T-helper 22 cell (primary cell): ENCODE results near the gene IFI35.
"Not testable (repeated sequence)": the region's sequence is repeated elsewhere in the genome, so short reads cannot be mapped to it uniquely, and the experiment has no call there.

ENCODE experiments used
- DNase-seq: peaks from one replicate; pipeline ENCODE4 v3.0.0-alpha.2; 2020; ENCODE audit warnings: low read depth

IFI35 gene

DNA sequence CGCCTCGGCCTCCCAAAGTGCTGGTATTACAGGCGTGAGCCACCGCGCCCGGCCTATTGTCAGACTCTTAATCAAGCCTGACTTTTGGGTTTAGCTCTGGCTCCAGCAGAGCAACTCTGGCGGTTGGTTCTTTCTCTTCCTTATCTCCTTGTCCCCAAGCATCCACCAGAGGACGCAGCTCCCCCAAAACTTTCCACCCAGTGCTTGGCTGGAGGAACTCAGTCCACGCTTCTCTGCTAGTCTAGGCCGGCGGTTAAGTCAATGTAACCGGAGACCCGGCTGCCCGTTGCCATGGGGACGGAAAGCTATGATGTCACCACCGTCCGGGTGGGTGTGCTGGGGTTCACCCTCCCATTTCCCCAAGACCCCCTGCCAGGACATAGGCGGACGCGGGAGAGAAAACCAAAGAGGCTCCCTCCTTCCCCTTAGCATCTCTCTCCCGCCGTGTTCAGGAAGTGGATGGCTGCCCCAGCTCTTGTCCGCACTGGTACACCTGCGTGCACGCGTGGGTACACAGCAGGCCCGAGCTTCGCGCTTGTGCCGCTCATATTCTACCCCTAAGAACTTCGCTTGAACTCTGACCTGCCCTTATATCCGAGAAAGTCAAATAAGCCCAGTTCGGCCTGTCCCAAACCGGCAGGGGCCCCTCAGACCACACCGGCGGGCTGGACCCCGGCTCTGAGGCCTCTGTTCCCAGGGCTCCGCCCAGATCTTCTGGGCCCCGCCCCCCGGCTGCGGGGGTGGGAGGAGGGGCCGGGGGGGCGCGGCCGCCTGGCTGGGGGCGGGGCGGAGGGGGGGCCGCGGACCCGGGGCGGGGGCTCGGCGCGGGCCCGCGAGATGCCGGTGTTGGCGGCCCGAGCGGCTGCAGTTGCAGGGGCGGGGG lies 18.1 kb downstream of the IFI35 start, which contains the start of gene RND2:
TSS of gene RND2 (plus strand) at position 825 of the 883 bp plus-strand sequence. CDS start 117 bp downstream, outside the sequence.
- peak; percentile 71 for DNase-seq

DNA sequence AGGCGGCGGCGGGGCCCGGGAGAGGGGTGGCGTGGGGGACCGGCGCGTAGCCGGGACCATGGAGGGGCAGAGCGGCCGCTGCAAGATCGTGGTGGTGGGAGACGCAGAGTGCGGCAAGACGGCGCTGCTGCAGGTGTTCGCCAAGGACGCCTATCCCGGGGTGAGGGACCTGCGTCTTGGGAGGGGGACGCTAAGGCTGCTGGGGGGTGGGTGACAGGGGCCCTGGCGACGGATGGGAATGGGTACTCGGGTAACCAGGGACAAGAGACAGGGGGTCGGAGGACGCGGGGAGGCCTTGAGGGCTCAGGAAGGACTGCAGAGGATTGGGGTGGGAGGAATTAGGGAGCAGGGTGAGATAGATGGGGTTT lies 18.7 kb downstream of the IFI35 start:
- DNase-seq = no peak

DNA sequence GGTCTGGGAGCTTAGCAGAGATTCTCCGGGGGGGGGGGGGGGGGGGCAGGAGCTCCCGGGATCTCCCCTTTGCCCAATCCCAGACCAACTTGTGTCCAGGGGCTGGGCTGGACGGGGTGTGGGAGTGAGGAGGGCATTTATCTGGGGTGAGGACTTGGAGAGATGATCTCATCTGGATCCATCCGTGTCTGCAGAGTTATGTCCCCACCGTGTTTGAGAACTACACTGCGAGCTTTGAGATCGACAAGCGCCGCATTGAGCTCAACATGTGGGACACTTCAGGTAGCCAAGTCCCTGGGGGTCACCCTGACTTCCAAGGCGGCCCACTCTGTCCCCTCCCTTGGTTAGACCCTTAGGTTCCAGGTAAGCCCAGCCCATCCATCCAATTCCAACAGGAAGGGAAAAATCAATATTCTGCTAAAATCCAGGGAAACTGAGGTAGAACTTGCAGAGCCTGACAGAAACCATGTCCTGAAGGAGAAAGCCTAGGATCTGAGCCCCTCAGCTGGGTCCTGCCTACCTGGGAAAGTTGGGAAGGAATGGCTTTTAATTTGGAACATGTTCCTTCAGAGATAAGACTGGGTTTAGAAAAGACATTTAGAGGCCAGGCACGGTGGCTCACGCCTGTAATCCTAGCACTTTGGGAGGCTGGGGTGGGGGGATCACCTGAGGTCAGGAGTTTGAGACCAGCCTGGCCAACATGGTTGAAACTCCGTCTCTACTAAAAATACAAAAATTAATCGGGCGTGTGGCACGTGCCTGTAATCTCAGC lies 19.4 kb downstream of the IFI35 start:
- no peak for DNase-seq

DNA sequence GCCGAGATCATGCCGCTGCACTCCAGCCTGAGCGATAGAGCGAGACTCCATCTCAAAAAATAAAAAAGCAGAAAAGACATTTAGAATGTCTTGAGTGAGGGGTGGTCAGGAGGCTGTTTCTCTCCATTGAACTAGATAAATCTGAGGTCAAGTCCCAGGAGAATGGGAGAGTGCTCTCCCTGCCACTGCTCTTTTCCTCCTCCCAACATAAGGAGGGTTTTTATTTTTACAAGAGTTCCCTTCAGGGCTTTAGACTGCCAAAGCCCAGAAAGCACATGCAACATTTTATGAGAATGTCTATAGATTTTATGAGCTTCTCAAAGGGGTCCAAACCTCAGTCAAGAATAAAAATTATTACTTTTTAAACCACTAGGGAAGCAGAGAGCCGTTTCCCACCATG lies 20.0 kb downstream of the IFI35 start:
- DNase-seq = no peak

DNA sequence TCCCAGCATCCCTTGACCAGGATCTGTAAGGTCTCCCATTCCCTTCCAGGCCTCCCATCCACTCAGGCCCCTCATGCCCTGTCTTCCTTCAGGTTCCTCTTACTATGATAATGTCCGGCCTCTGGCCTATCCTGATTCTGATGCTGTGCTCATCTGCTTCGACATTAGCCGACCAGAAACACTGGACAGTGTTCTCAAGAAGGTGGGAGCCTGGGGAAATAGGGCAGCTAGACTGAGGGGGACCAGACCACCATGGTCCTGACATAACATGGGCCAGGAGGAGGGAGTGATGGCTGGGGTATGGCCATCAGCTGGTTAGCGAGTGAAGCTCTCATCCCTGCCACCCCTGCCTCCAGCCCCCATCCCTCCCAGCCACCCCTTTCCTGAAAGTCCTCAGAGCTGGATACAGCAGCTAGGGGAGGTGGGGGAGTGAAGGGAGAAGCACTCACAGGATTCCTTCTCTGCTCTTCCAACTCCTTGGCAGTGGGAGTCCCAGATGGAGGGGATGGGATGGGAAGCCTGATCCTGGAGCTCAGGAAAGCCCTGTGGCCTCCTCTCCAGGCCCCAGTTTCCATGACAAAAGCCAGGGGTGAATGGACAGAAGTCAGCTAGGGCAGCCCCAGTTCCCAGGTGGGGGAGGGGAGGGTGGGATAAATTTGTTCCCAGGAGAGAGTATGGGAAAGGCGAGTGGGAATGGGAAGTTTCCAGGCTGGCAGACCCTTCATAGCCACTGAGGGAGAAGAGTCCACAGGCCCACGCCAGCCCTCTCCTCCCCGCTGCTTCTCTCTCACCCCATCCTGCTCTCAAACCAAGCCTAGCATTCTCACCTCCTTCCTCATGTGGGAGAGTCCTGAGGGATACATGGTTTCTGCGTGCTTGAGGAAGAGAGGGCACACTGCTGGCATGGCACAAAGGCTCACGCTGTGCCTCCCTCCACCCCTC lies 20.8 kb downstream of the IFI35 start:
- no peak for DNase-seq

DNA sequence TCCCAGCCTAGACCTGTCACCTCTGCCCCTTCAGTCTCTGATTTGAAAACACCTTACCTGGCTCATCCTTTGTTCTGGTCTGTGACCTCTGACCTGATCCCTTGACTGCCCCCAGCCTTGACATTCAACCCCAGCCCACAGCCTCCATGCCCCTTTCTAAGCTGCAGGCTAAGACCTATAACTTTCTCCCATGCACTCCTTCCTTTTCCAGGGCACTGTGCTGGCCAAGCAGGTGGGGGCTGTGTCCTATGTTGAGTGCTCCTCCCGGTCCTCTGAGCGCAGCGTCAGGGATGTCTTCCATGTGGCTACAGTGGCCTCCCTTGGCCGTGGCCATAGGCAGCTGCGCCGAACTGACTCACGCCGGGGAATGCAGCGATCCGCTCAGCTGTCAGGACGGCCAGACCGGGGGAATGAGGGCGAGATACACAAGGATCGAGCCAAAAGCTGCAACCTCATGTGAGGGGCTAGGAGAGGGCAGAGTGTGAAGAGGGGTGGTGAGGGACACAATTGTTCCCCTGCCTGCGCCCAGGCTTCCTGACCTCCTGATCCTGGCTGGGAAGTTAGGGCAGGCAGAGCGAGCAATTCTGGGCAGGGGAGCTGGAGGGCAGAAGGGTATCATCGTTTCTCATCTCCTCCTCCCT lies 21.8 kb downstream of the IFI35 start:
- DNase-seq = no peak

DNA sequence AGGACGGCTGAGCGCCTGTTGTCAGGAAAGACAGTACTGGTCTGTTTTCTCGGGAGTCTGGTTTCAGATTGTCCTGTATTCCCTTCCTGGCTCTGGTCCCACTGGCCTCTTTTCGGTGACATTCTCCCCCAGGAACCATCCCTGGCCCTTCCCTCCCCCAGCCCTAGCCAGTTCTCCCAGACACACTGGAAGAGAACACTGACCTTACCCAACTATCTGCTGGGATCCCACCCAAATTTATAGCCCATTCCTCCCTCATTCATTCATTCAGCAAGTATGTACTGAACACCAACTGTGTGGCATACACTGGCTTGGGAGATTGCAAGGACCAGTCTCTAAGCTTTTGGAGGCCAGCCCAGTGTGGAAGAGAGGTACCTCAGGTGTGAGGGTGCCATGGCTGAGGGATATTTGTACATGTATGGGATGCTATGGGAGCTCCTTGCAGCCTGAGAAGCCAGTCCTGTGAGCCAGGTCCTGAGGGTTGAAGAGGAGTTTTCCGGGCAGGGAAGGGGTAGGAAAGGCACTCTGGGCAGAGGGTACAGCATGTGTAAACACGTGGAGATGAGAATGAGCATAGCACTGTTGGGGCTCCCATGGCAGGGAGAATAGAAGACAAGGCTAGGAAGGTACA lies 23.7 kb downstream of the IFI35 start:
- DNase-seq = no peak

DNA sequence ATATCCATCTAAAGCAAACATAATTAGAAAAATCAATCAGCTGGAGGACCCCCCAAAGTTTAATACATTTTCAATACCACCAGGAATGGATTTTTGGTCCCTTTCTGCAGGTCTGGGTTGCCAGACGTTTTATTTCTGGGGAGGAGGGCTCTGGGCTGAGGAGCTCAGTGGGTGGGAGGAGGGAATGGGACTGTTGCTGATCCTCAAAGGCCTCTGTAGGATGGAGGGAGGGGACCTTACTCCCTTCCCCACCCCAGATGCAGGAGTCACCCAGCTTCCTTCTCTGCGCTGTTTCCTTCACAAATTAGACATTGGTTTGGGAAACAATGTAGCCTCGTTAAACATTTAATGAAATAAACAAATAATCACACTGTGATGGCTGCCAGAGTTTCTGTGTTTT lies 25.1 kb downstream of the IFI35 start:
- no peak for DNase-seq

DNA sequence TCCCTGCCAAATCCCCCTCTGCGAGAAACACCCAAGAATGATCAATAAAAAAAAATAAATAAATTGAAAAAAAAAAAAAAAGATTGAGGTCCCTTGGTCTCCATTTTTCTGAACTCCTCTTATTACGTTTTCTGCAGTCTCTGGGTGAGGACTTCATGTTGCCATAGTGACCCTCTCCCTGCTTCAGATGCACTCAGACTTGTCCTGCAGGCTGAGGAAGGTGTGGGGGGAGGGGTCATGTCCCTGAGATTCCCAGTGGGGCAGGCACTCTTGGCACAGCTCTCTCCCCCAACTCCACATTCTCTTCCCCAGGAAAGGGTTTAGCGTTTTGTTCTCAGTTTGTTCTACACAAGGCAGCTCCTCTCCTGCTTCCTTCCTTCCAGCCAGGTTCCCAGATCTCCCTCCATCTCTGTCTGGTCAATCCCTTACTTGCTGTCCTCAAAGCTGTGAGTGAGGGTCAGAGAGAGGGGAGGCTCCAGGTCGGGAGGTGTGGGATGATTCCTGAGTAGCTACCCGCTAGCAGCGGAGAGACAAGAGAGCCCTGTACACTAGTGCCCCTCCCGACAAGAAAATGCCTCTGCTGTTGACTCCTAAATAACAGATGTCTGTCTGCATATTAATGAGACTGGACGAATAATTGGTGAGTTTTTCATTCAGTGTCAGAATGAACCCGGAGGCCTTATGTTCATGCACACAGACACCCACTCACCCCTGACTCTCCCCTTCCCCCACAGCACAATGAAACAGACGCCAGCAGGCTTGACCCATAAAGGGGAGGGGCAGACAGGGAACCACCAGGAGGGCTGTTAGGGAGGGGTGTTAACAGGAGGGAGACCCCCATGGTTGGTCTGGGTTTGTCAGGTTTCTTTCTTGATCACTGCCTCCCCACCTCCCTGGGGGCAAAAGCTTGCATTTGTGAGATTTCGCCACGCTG lies 27.6 kb downstream of the IFI35 start:
- DNase-seq = no peak

DNA sequence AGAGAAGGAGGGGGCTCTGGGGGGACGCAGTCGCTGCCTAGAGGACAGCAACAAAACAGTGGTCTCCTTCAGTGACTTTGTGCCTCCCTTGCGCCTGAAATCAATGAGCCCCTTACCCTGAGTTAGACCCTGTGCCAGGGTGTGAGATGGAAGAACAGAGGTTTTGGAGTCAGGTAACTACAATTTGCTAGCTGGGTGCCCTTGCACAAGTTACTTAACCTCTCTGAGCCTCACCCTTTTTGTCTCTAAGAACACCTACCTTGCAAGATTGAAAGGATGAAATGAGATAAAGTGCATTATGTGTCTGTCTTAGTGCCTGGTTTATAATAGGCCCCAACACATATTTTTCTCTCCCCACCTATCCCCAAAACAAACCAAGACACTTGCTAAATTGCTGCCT lies 28.3 kb downstream of the IFI35 start:
- no peak for DNase-seq

DNA sequence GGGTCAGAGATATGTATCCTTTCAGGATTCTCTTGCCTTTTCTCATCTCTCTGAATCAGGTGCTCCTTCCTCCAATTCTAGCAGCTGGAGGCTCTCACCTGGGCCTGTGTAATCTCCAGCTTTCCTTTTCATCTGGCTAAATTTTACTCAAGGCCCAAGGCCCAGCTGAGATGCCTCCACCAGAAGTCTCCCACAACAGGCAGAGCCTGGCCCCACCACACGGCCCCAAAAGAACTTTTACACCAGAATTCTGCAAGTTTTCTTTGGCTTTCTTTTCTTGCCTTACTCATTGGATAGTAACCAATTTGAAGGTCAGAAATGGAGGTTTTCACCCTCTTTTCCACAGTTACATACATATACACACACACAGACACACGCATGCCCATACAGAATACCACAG lies 33.1 kb downstream of the IFI35 start:
- DNase-seq = no peak

DNA sequence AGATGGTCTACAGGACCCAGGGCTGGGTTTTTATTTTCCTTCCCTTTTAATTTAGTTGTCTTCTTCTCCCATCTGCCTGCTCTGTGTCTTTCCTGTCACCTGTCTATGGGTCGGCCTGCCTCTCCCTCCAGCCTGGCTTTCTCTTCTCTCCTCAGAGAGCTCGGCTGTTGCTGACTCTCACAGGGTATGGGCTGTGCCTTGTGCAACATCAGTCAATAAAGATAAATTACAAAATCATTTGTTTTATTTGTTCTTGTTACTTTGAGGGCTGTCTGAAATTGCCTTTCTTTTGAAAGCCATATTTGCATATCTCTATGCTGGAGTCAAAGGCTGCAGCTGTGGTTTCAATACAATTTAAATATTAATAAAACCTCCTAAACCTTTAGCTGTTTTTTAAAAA lies 34.1 kb downstream of the IFI35 start:
- DNase-seq = no peak

DNA sequence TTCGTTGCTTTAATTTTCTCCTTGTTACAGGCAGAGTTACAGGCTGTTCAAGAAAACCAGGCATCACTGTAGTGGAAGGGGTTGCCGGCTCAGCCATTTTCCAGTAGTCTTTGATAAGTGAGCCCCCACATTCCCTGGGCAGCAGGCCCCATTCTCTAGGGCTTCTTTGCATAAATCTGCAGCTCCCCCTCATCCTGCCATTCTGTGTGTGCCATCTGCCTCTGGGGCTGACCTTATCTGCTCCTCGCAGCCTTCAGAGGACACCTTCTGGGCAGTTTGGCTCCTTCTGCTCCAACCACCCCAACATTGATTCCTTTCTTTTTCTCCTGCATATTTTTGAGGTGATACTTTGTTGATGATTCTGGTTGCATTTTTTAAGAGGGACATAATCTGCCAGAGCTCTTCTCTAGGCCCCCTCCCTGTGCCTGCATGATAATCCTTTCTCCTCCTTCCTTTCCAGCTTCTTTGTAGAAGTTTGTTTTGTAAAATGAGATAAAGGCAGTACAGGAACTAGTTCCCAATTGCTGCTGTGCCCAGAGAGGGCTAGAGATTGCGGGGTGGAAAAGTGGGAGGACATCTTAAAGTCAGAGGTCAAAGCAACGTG lies 35.5 kb downstream of the IFI35 start:
- DNase-seq = no peak

DNA sequence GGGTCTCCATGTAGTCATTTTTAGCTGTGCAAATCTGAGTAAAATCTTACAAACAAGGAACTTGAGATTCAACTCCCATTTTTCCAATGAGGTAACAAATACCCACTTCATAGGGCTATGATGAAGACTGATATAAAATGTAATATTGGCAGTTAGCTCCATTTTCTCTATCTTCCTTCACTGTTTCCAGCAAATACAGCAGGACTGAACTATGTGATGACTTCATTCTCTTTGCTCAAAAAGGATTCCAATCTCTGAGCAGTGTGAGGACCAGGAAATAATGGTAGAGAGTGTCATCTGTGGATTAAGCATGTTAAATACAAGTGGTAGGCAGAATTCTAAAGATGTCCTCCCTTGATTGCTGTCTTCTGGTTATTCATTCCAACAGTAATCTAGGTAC lies 36.7 kb downstream of the IFI35 start:
- DNase-seq = no peak

DNA sequence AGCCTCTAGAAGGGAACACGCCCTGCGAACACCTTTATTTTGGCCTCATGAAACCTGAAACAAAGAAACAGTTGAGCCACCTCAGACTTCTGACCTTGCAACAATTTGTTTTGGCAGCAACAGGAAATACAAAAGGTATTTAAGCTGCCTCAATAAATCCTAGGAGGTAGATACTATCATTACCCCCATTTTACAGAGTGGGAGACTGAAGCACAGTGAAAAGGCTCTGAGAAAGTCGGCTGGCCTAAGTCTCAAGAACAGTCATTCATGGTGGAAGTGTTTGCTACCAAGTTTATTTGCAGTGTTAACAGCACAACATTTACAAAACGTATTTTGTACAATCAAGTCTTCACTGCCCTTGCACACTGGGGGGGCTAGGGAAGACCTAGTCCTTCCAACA lies 37.4 kb downstream of the IFI35 start:
- DNase-seq = no peak

DNA sequence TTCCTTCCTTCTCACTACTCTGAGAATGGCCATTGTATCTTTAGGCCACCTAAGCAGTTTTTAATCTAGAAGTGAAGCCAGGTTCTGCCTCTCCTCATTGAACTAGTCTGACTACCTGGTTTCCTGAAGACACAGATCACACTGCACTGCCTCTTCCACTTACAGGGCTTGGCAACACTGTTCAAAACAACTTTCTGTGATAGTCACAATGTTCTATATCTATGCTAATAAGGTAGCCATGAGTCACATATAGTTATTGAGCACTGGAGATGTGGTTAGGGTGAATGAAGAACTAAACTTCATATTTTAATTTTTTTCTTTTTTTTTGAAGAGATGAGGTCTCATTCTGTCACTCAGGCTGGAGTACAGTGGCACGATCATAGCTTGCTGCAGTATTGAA lies 45.4 kb downstream of the IFI35 start:
- no peak for DNase-seq

DNA sequence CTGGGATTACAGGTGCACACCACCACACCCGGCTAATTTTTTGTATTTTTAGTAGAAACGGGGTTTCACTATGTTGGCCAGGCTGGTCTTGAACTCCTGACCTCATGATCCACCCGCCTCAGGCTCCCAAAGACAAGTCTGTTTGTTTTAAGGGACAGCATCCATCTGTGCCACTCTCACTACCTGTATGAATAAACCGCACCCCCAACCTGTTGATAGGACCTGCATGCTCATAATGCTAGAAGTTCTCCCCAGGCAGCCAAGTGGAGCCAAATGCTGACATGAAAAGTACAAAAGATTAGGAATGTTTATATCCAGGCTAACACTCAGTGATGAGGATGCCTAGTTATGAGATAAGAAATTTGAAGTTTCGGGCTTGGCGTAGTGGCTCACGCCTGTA lies 46.4 kb downstream of the IFI35 start:
- not testable (repeated sequence) for DNase-seq

DNA sequence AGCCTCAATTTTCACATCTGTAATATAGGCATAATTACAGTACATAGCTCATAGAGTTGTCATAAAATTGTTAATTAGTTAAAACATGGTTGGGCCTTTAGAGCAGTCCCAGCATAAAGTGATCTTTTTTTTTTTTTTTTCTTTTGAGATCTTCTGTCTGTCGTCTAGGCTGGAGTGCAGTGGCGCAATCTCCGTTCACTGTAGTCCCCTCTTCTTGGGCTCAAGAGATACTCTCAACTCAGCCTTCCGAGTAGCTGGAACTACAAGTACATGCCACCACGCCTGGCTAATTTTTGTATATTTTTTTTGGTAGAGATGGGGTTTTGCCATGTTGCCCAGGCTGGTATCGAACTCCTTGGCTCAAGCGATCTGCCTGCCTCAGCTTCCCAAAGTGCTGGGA lies 49.5 kb downstream of the IFI35 start:
- DNase-seq = no peak

DNA sequence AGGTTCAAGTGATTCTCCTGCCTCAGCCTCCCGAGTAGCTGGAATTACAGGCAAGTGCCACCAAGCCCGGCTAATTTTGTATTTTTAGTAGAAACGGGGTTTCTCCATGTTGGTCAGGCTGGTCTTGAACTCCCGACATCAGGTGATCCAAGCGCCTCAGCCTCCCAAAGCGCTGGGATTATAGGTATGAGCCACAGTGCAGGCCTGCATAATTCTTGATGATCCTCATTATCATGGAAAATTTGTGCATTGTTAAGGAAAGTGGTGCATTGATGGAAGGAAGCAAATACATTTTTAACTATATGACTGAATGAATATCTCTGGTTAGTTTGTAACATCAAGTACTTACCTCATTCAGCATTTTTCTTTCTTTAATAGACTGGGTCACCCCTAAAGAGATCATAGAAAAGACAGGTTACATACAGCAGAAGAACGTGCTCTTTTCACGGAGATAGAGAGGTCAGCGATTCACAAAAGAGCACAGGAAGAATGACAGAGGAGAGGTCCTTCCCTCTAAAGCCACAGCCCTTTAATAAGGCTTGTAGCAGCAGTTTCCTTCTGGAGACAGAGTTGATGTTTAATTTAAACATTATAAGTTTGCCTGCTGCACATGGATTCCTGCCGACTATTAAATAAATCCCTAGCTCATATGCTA lies 56.5 kb downstream of the IFI35 start:
- DNase-seq = no peak
